CD14-positive monocyte (primary cell): ENCODE data around the gene ANKRD13B. TPM values are rescaled to one million over a fixed set of nuclear protein-coding genes. Genes with fewer than 3 reads are reported as not detected.
A peak's percentile ranks its signal among the peaks of the same experiment; 100 is the strongest.

Experiments
- DNase-seq, 3 donors: peaks; one replicate each; pipeline ENCODE4 v3.0.0-alpha.2; 2011 to 2022
- H2AFZ ChIP-seq: 2 replicates; pipeline ENCODE4 v1.6.0; 2012; ENCODE audit warnings: mild to moderate bottlenecking, low read depth, low read length, inconsistent platforms; ENCODE audit not compliant: insufficient read depth, poor library complexity, severe bottlenecking
- H3K27ac ChIP-seq, 2 donors: 1 replicate in 1 of 2; 2 replicates in 1 of 2; pipeline ENCODE4 v1.5.1; 2012 to 2013; ENCODE audit warnings: low read length in 2 of 2, control low read depth in 1 of 2, inconsistent platforms in 1 of 2, low read depth in 1 of 2, mild to moderate bottlenecking in 1 of 2
- H3K27me3 ChIP-seq, 2 donors: one replicate each; pipeline versions ENCODE4 v1.6.0 to v1.6.1; 2011 to 2013; ENCODE audit warnings: low read length in 2 of 2; ENCODE audit not compliant: control insufficient read depth in 2 of 2, insufficient read depth in 2 of 2
- H3K36me3 ChIP-seq, 2 donors: replicated peaks in 1 of 2; 1 replicate in 1 of 2; 2 replicates in 1 of 2; pipeline versions ENCODE4 v1.5.1 to v1.6.1; 2012 to 2013; ENCODE audit warnings: low read length in 2 of 2, control low read depth in 1 of 2, inconsistent platforms in 1 of 2, mild to moderate bottlenecking in 1 of 2; ENCODE audit not compliant: insufficient read depth in 2 of 2, control insufficient read depth in 1 of 2
- H3K4me1 ChIP-seq, 2 donors: 1 replicate in 1 of 2; 2 replicates in 1 of 2; pipeline versions ENCODE4 v1.5.1 to v1.6.1; 2012 to 2013; ENCODE audit warnings: low read length in 2 of 2, control low read depth in 1 of 2, inconsistent platforms in 1 of 2, mild to moderate bottlenecking in 1 of 2, moderate library complexity in 1 of 2; ENCODE audit not compliant: insufficient read depth in 2 of 2, control insufficient read depth in 1 of 2
- H3K4me2 ChIP-seq: replicated peaks from 2 replicates; pipeline ENCODE3; 2012; ENCODE audit warnings: low read length, moderate library complexity, mild to moderate bottlenecking; ENCODE audit not compliant: poor library complexity, severe bottlenecking; ENCODE audit errors: extremely low read depth
- H3K4me3 ChIP-seq, 3 experiments: fragments of 200-600 bp in 1 of 3; sonication (generic) in 1 of 3; replicated peaks in 1 of 3; 1 replicate in 2 of 3; 2 replicates in 1 of 3; pipeline ENCODE4 v1.5.1; 2011 to 2013; ENCODE audit warnings: low read length in 3 of 3, mild to moderate bottlenecking in 3 of 3, control low read depth in 2 of 3, low read depth in 2 of 3, inconsistent platforms in 1 of 3, moderate library complexity in 1 of 3
- H3K79me2 ChIP-seq: 2 replicates; pipeline ENCODE4 v1.6.0; 2012; ENCODE audit warnings: mild to moderate bottlenecking, control low read depth, inconsistent platforms, low read length, moderate library complexity; ENCODE audit not compliant: insufficient read depth
- H3K9ac ChIP-seq: 2 replicates; pipeline ENCODE4 v1.6.0; 2017; ENCODE audit warnings: low read length, mild to moderate bottlenecking; ENCODE audit not compliant: insufficient read depth, poor library complexity, severe bottlenecking
- H3K9me3 ChIP-seq, 2 donors: replicated peaks in 1 of 2; 1 replicate in 1 of 2; 2 replicates in 1 of 2; pipeline versions ENCODE4 v1.5.1 to v1.6.1; 2012 to 2013; ENCODE audit warnings: low read length in 2 of 2, control low read depth in 1 of 2; ENCODE audit not compliant: control insufficient read depth in 1 of 2, insufficient read depth in 1 of 2
- H4K20me1 ChIP-seq: 2 replicates; pipeline ENCODE4 v1.6.0; 2012; ENCODE audit warnings: mild to moderate bottlenecking, low read length, control low read depth, moderate library complexity; ENCODE audit not compliant: insufficient read depth
- H3K27ac Mint-ChIP-seq, 7 donors: one replicate each; pipeline ENCODE4 v1.8.0; 2020; ENCODE audit warnings: mild to moderate bottlenecking in 7 of 7, mixed read lengths in 7 of 7, moderate library complexity in 6 of 7, inconsistent platforms in 2 of 7
- H3K27me3 Mint-ChIP-seq, 3 donors: one replicate each; pipeline ENCODE4 v1.8.0; 2021 to 2022; ENCODE audit warnings: low read depth in 3 of 3, mild to moderate bottlenecking in 3 of 3, mixed read lengths in 3 of 3, moderate library complexity in 3 of 3, inconsistent platforms in 1 of 3
- H3K36me3 Mint-ChIP-seq, 2 donors: one replicate each; pipeline ENCODE4 v1.8.0; 2020; ENCODE audit warnings: mixed read lengths in 2 of 2, inconsistent platforms in 1 of 2, mild to moderate bottlenecking in 1 of 2
- H3K4me1 Mint-ChIP-seq: one replicate; pipeline ENCODE4 v1.8.0; 2020; ENCODE audit warnings: mild to moderate bottlenecking, mixed read lengths
- H3K4me3 Mint-ChIP-seq, 2 donors: one replicate each; pipeline ENCODE4 v1.8.0; 2020; ENCODE audit warnings: mild to moderate bottlenecking in 2 of 2, mixed read lengths in 2 of 2, moderate library complexity in 1 of 2
- H3K9me3 Mint-ChIP-seq, 7 donors: one replicate each; pipeline ENCODE4 v1.8.0; 2020 to 2022; ENCODE audit warnings: mixed read lengths in 7 of 7, mild to moderate bottlenecking in 6 of 7, moderate library complexity in 6 of 7, inconsistent platforms in 2 of 7
- WGBS: methylation state at CpG from one replicate; pipeline ENCODE4 v1.1.5; 2013; ENCODE audit warnings: missing lambda C conversion rate; ENCODE audit not compliant: insufficient coverage; 5-methylcytosine and 5-hydroxymethylcytosine counted together
- intact Hi-C, 2 donors: fragments of 100-400 bp; cut with micrococcal nuclease; formaldehyde crosslinking; loops; one replicate each; pipeline versions ENCODE4 v1.15.0 to v1.15.1; 2023
- polyA plus RNA-seq, 3 donors: library from polyadenylated mRNA; depleted of rRNA in 1 of 3; unstranded in 2 of 3; stranded (reverse) in 1 of 3; fragments of 300-500 nt in 2 of 3; fragments of >200 nt in 1 of 3; fragmentation: Illumina TruSeq in 2 of 3; gene quantifications; 1 replicate in 2 of 3; 2 replicates in 1 of 3; pipeline ENCODE4 v1.2.3, GENCODE V29; 2012 to 2021
- small RNA-seq: library from RNA; depleted of rRNA; stranded (forward); fragments of <200 nt; gene quantifications from one replicate; pipeline ENCODE3, GENCODE V24; 2012; ENCODE audit warnings: low read depth; ENCODE audit not compliant: insufficient read length
- TF ChIP-seq, protein P1 (sequence below): fragments of 200-600 bp; IDR thresholded peaks from one replicate; pipeline ENCODE4 v1.8.0; 2022; ENCODE audit warnings: antibody characterized with exemption, mild to moderate bottlenecking

ANKRD13B gene
- polyA plus RNA-seq, 3 donors: 0.37 TPM; not detected in 2

- intact Hi-C loops: no loop called here
- Histone ChIP-seq H3K4me3 (no peak overlapping the region), H3K27me3 (no peaks in the 10 kb centered on the region), H3K79me2 (peaks cover 21% of the 10 kb centered on the region), H3K9ac (no peak overlapping the region), H4K20me1 (peaks cover 65% of the 10 kb centered on the region), H3K4me2 (no peak overlapping the region), H3K9me3 (no peaks in the 10 kb centered on the region), H3K4me1 (peaks cover 27 to 31% of the 10 kb centered on the region in 2 donors), H2AFZ (no peak overlapping the region), H3K27ac (peak overlapping the region in 1 of 2 donors; percentile 9), H3K36me3 (peaks cover 58 to 93% of the 10 kb centered on the region in 2 donors)
- no peaks in the 10 kb centered on the region for H3K27me3 Mint-ChIP-seq
- H3K27ac Mint-ChIP-seq: peak overlapping the region in 2 of 7 donors; percentile 12 to 27
- peaks cover 45 to 89% of the 10 kb centered on the region in 2 donors for H3K36me3 Mint-ChIP-seq
- WGBS: 100% methylated on average over 2 of the region's 2 CpGs
- DNase-seq: no peak
- no peak overlapping the region for H3K4me3 Mint-ChIP-seq
- peaks cover 23% of the 10 kb centered on the region for H3K4me1 Mint-ChIP-seq
- TF ChIP-seq, protein P1, sequence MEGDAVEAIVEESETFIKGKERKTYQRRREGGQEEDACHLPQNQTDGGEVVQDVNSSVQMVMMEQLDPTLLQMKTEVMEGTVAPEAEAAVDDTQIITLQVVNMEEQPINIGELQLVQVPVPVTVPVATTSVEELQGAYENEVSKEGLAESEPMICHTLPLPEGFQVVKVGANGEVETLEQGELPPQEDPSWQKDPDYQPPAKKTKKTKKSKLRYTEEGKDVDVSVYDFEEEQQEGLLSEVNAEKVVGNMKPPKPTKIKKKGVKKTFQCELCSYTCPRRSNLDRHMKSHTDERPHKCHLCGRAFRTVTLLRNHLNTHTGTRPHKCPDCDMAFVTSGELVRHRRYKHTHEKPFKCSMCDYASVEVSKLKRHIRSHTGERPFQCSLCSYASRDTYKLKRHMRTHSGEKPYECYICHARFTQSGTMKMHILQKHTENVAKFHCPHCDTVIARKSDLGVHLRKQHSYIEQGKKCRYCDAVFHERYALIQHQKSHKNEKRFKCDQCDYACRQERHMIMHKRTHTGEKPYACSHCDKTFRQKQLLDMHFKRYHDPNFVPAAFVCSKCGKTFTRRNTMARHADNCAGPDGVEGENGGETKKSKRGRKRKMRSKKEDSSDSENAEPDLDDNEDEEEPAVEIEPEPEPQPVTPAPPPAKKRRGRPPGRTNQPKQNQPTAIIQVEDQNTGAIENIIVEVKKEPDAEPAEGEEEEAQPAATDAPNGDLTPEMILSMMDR: no peak
- peaks cover 0 to 2% (median 0%) of the 10 kb centered on the region in 7 donors for H3K9me3 Mint-ChIP-seq
These were observed 68.3 kb downstream of the ANKRD13B start for GRCh38 chr17:29661213-29661612.

DNA sequence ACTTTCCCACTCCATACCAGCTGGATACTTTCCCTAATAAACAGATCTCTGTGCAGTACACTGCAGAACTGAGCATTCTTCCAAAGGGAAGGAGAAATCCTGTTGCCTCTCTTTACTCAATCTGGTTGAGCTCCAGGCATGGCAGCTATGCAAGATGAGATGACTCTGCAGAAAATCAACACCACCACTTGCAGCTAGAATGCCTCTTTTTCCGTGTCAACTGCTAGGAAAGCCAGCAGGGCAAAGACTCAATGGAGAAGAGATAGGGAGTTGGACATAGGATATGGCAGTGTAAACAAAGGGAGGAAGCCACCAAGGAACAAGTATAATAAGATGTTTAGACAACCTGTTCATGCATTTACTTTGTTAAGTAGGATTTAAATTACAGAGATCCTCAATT, 70.2 kb downstream of the ANKRD13B start:
- peaks cover 64 to 95% of the 10 kb centered on the region in 2 donors for H3K36me3 ChIP-seq
- peak overlapping the region in 4 of 7 donors; percentile 76 to 88 (median 78) for H3K27ac Mint-ChIP-seq
- H2AFZ ChIP-seq: no peak overlapping the region
- H3K4me1 Mint-ChIP-seq: peaks cover 23% of the 10 kb centered on the region
- peaks cover 28 to 31% of the 10 kb centered on the region in 2 donors for H3K4me1 ChIP-seq
- H3K27ac ChIP-seq: peak overlapping the region in 1 of 2 donors; percentile 60
- H3K27me3 Mint-ChIP-seq: no peaks in the 10 kb centered on the region
- peaks cover 0 to 2% (median 0%) of the 10 kb centered on the region in 7 donors for H3K9me3 Mint-ChIP-seq
- peak in 1 of 3 donors; percentile 17 for DNase-seq
- no peaks in the 10 kb centered on the region for H3K9me3 ChIP-seq
- H3K36me3 Mint-ChIP-seq: peaks cover 50 to 88% of the 10 kb centered on the region in 2 donors
- no peaks in the 10 kb centered on the region for H3K27me3 ChIP-seq
- H3K4me2 ChIP-seq: no peak overlapping the region
- peaks cover 21% of the 10 kb centered on the region for H3K79me2 ChIP-seq
- H3K4me3 ChIP-seq: no peak overlapping the region
- no peak overlapping the region for H3K4me3 Mint-ChIP-seq
- no CpG with 5 or more reads among the region's 1 CpG for WGBS
- H3K9ac ChIP-seq: no peak overlapping the region
- intact Hi-C loops: no loop called here
- peaks cover 71% of the 10 kb centered on the region for H4K20me1 ChIP-seq
- TF ChIP-seq, protein P1: no peak

Small RNAs within 50 kb of the gene (small RNA-seq; reads per million reads assigned to genes)
- gene RNU6-920P: not detected

Other genes with a start within 250 kb of the ANKRD13B start
- 10 to 100 TPM in 1 of 3 donors, 1 to 10 TPM in 2; 2.4 to 13.9 (median 4.8) TPM for gene TAOK1, start 202.8 kb upstream of the ANKRD13B start, polyA plus RNA-seq
- gene ABHD15, start 26.1 kb upstream of the ANKRD13B start, polyA plus RNA-seq: 1 to 10 TPM; 3.1 to 4.6 (median 3.6) TPM
- gene TP53I13, start 24.4 kb upstream of the ANKRD13B start, polyA plus RNA-seq: 10 to 100 TPM in 2 of 3 donors, 1 to 10 TPM in 1; 9.4 to 58.6 (median 14.4) TPM
- gene GIT1, start 3.5 kb upstream of the ANKRD13B start, polyA plus RNA-seq: 10 to 100 TPM in 1 of 3 donors, 1 to 10 TPM in 2; 3.1 to 41.7 (median 4.4) TPM
- gene CORO6, start 29.8 kb downstream of the ANKRD13B start, polyA plus RNA-seq: 1 to 10 TPM in 1 of 3 donors, not detected in 2; 1.3 TPM